LoVo (cell line): ENCODE results near the gene CDC23.
"Not testable (repeated sequence)": the region's sequence is repeated elsewhere in the genome, so short reads cannot be mapped to it uniquely, and the experiment has no call there.

Experiments
- DNase-seq: peaks from one replicate; pipeline ENCODE4 v3.0.0-alpha.2; 2016; ENCODE audit warnings: low spot score

The CDC23 gene

GRCh38 chr5:138213161-138214029 lies at the start of gene CDC23:
TSS of gene CDC23 (minus strand) at chr5:138213323. CDS start at chr5:138213312, 11 bp downstream.
- DNase-seq, result peak; percentile 98

- DNase-seq, result no peak
Measured at GRCh38 chr5:138258704-138259292, 45.7 kb upstream of the CDC23 start.

- DNase-seq, result no peak
Measured at GRCh38 chr5:138257583-138257982, 44.5 kb upstream of the CDC23 start.

GRCh38 chr5:138252944-138253343 lies 39.8 kb upstream of the CDC23 start:
- no peak for DNase-seq

GRCh38 chr5:138247800-138248199 lies 34.7 kb upstream of the CDC23 start:
- DNase-seq, result not testable (repeated sequence)

- no peak for DNase-seq
Measured at GRCh38 chr5:138246822-138247221, 33.7 kb upstream of the CDC23 start.

GRCh38 chr5:138246334-138246733 lies 33.2 kb upstream of the CDC23 start:
- no peak for DNase-seq

- no peak for DNase-seq
Measured at GRCh38 chr5:138245717-138246116, 32.6 kb upstream of the CDC23 start.

GRCh38 chr5:138243794-138244193 lies 30.7 kb upstream of the CDC23 start:
- no peak for DNase-seq

GRCh38 chr5:138241688-138242571 lies 28.8 kb upstream of the CDC23 start:
- no peak for DNase-seq

- no peak for DNase-seq
Measured at GRCh38 chr5:138240650-138241385, 27.7 kb upstream of the CDC23 start.

GRCh38 chr5:138238034-138238433 lies 24.9 kb upstream of the CDC23 start:
- DNase-seq, result no peak

- DNase-seq, result no peak
Measured at GRCh38 chr5:138234651-138235050, 21.5 kb upstream of the CDC23 start.

- DNase-seq, result no peak
Measured at GRCh38 chr5:138233280-138233679, 20.2 kb upstream of the CDC23 start.

- no peak for DNase-seq
Measured at GRCh38 chr5:138230981-138231589, 18.0 kb upstream of the CDC23 start.

- DNase-seq, result no peak
Measured at GRCh38 chr5:138230261-138230660, 17.1 kb upstream of the CDC23 start.

GRCh38 chr5:138229387-138229786 lies 16.3 kb upstream of the CDC23 start:
- no peak for DNase-seq

GRCh38 chr5:138226910-138227309 lies 13.8 kb upstream of the CDC23 start:
- DNase-seq, result no peak

- no peak for DNase-seq
Measured at GRCh38 chr5:138224712-138225111, 11.6 kb upstream of the CDC23 start.

- no peak for DNase-seq
Measured at GRCh38 chr5:138223532-138223931, 10.4 kb upstream of the CDC23 start.

GRCh38 chr5:138216799-138217198 lies 3.7 kb upstream of the CDC23 start:
- no peak for DNase-seq

GRCh38 chr5:138212828-138213160 lies 329 bp downstream of the CDC23 start:
- peak; percentile 20 for DNase-seq
